DOHH2 (cell line): Measurements from ENCODE around the gene UBE2R2.

ENCODE experiments used
- EZH2phosphoT487 ChIP-seq: fragments of 200-600 bp; sonication (generic); IDR thresholded peaks from 2 replicates; pipeline ENCODE4 v1.6.1; 2017; ENCODE audit warnings: borderline replicate concordance, mild to moderate bottlenecking, antibody characterized with exemption, low read length, moderate library complexity, mixed read lengths
- TF ChIP-seq, protein P1 (sequence below): fragments of 200-600 bp; sonication (generic); IDR thresholded peaks from one replicate; pipeline ENCODE4 v1.5.1; 2014; ENCODE audit warnings: antibody characterized with exemption, mild to moderate bottlenecking, low read depth, low read length; ENCODE audit not compliant: poor library complexity, severe bottlenecking

GRCh38 chr9:33914887-33915628 lies 98.1 kb downstream of the UBE2R2 start:
- TF ChIP-seq, protein P1, sequence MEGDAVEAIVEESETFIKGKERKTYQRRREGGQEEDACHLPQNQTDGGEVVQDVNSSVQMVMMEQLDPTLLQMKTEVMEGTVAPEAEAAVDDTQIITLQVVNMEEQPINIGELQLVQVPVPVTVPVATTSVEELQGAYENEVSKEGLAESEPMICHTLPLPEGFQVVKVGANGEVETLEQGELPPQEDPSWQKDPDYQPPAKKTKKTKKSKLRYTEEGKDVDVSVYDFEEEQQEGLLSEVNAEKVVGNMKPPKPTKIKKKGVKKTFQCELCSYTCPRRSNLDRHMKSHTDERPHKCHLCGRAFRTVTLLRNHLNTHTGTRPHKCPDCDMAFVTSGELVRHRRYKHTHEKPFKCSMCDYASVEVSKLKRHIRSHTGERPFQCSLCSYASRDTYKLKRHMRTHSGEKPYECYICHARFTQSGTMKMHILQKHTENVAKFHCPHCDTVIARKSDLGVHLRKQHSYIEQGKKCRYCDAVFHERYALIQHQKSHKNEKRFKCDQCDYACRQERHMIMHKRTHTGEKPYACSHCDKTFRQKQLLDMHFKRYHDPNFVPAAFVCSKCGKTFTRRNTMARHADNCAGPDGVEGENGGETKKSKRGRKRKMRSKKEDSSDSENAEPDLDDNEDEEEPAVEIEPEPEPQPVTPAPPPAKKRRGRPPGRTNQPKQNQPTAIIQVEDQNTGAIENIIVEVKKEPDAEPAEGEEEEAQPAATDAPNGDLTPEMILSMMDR = no peak
- TF ChIP-seq EZH2phosphoT487 = no peak
